Esophagus muscularis mucosa (tissue), 4 donors: ENCODE data around the gene PTPRN2. TPM values are rescaled to one million over a fixed set of nuclear protein-coding genes. Genes with fewer than 3 reads are reported as not detected.

Experiments used
- DNase-seq: peaks from one replicate; pipeline ENCODE4 v3.0.0-alpha.2; 2017; ENCODE audit errors: extremely low spot score
- H3K27ac ChIP-seq, 4 donors: fragments of 200-600 bp; sonication (generic); replicated peaks in 1 of 4; 1 replicate in 3 of 4; 2 replicates in 1 of 4; pipeline ENCODE4 v1.5.1; 2016 to 2019; ENCODE audit warnings: mild to moderate bottlenecking in 1 of 4
- H3K27me3 ChIP-seq, 4 donors: fragments of 200-600 bp; sonication (generic); one replicate each; pipeline versions ENCODE4 v1.5.1 to v1.6.0; 2016 to 2019
- H3K36me3 ChIP-seq, 4 donors: fragments of 200-600 bp; sonication (generic); one replicate each; pipeline ENCODE4 v1.5.1; 2016 to 2019
- H3K4me1 ChIP-seq, 4 donors: fragments of 200-600 bp; sonication (generic); one replicate each; pipeline ENCODE4 v1.5.1; 2016 to 2019
- H3K4me3 ChIP-seq, 4 donors: fragments of 200-600 bp; sonication (generic); 1 replicate in 2 of 4; 2 replicates in 2 of 4; pipeline ENCODE4 v1.5.1; 2016 to 2019; ENCODE audit warnings: mild to moderate bottlenecking in 4 of 4, moderate library complexity in 1 of 4
- H3K9me3 ChIP-seq, 4 donors: fragments of 200-600 bp; sonication (generic); 1 replicate in 3 of 4; 2 replicates in 1 of 4; pipeline ENCODE4 v1.5.1; 2016 to 2019
- CTCF ChIP-seq, 3 experiments: fragments of 200-600 bp in 2 of 3; fragments of 450-650 bp in 1 of 3; sonication (generic) in 2 of 3; IDR thresholded peaks; one replicate each; pipeline ENCODE4 v1.5.1; 2017 to 2019; ENCODE audit warnings: antibody characterized with exemption in 3 of 3, mild to moderate bottlenecking in 2 of 3, moderate library complexity in 1 of 3
- EP300 ChIP-seq: sonication (generic); formaldehyde crosslinking; IDR thresholded peaks from one replicate; pipeline ENCODE4 v1.6.1; 2017; ENCODE audit warnings: antibody characterized with exemption
- POLR2A ChIP-seq: fragments of 450-650 bp; IDR thresholded peaks from one replicate; pipeline ENCODE4 v1.6.1; 2017; ENCODE audit warnings: antibody characterized with exemption, moderate library complexity, mild to moderate bottlenecking, low read depth
- POLR2AphosphoS5 ChIP-seq, 2 donors: sonication (generic); formaldehyde crosslinking; IDR thresholded peaks; one replicate each; pipeline ENCODE4 v1.6.1; 2017; ENCODE audit warnings: antibody characterized with exemption in 2 of 2
- WGBS: methylation state at CpG from one replicate; pipeline ENCODE4 v1.1.5; 2018; 5-methylcytosine and 5-hydroxymethylcytosine counted together
- intact Hi-C: fragments of 100-400 bp; cut with DNase I; formaldehyde crosslinking; loops from one replicate; pipeline ENCODE4 v1.15.1; 2023
- total RNA-seq, 4 donors: library from RNA; depleted of rRNA; stranded (reverse); fragments of >200 nt; gene quantifications; one replicate each; pipeline versions ENCODE4 v1.1.0 to v1.2.1, GENCODE V29; 2016

PTPRN2 gene
- total RNA-seq, 4 donors from 2014 or later, result 2.1 to 3.1 (median 3.1) TPM

- Histone ChIP-seq H3K27ac (no peak overlapping the region), H3K4me1 (no peaks in the 10 kb centered on the region), H3K9me3 (no peaks in the 10 kb centered on the region), H3K4me3 (no peak overlapping the region), H3K36me3 (no peaks in the 10 kb centered on the region), H3K27me3 (peaks cover 0 to 41% (median 0%) of the 10 kb centered on the region in 4 donors)
- no peak for DNase-seq
- intact Hi-C loops, result no loop called here
- TF ChIP-seq POLR2A (no peak), EP300 (no peak), POLR2AphosphoS5 (IDR thresholded peaks at IDR 0.05) (no peak), CTCF (IDR thresholded peaks at IDR 0.05) (no peak)
- 50% methylated on average over 2 of the region's 9 CpGs for WGBS
Measured at GRCh38 chr7:157606140-157606539, 981.5 kb downstream of the PTPRN2 start.

- Histone ChIP-seq H3K4me1 (no peaks in the 10 kb centered on the region), H3K36me3 (no peaks in the 10 kb centered on the region), H3K9me3 (no peaks in the 10 kb centered on the region), H3K27ac (no peak overlapping the region), H3K4me3 (no peak overlapping the region), H3K27me3 (peaks cover 0 to 41% (median 0%) of the 10 kb centered on the region in 4 donors)
- intact Hi-C loops, result no loop called here
- 88% methylated on average over 3 of the region's 3 CpGs for WGBS
- TF ChIP-seq POLR2AphosphoS5 (IDR thresholded peaks at IDR 0.05) (no peak), POLR2A (no peak), EP300 (no peak), CTCF (IDR thresholded peaks at IDR 0.05) (no peak)
- no peak for DNase-seq
Measured at GRCh38 chr7:157605638-157606037, 982.0 kb downstream of the PTPRN2 start.

DNA sequence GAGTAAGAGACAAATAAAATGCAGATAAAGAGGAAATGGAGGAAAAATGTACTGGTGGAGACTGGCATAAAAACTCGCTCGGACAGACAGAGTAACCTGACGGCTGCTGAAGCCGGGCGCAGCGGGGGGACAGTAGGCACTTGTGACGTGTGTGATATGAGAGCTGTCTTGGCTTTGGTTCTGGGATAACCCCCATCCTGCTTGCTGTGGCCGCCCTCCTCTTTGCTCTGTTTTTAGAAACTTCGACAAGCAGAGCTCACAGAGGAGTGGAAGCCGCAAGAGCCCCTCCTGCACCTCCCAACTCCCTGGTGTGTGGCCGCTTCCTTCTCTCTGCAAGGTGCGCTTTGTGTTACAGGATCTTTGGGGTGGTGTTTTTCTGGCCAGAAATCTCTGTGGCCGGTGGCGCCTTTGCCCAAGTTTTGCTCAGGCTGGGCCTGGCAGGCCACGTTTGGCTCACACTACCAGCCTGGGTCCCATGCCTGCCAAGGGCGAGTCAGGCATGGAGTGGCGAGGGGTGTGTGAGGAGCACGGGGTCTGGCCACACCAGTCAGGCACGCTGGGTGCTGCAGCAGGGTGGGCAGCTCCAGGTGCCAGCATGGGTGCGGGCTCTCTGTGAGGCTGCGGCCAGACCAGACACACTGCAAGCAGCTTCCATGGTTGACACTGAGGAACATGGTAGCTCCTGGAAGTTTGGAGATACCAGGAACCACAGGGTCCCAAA lies 982.8 kb downstream of the PTPRN2 start:
- H3K36me3 ChIP-seq, result no peaks in the 10 kb centered on the region
- no peak overlapping the region for H3K4me3 ChIP-seq
- no peaks in the 10 kb centered on the region for H3K9me3 ChIP-seq
- no peaks in the 10 kb centered on the region for H3K4me1 ChIP-seq
- WGBS, result 90% methylated on average over 21 of the region's 21 CpGs
- no peak for DNase-seq
- H3K27me3 ChIP-seq, result peaks cover 0 to 41% (median 0%) of the 10 kb centered on the region in 4 donors
- H3K27ac ChIP-seq, result no peak overlapping the region
- TF ChIP-seq CTCF (IDR thresholded peaks at IDR 0.05) (no peak), EP300 (no peak), POLR2A (no peak), POLR2AphosphoS5 (IDR thresholded peaks at IDR 0.05) (no peak)
- intact Hi-C loops, result no loop called here

GRCh38 chr7:157603716-157604115 lies 983.9 kb downstream of the PTPRN2 start:
- no peak for TF ChIP-seq EP300
- no peak for TF ChIP-seq POLR2AphosphoS5 (IDR thresholded peaks at IDR 0.05)
- TF ChIP-seq CTCF (IDR thresholded peaks at IDR 0.05), result no peak
- TF ChIP-seq POLR2A, result no peak
- Histone ChIP-seq H3K27me3 (peaks cover 0 to 41% (median 0%) of the 10 kb centered on the region in 4 donors), H3K27ac (no peak overlapping the region), H3K4me3 (no peak overlapping the region), H3K4me1 (no peaks in the 10 kb centered on the region), H3K9me3 (no peaks in the 10 kb centered on the region), H3K36me3 (no peaks in the 10 kb centered on the region)
- WGBS, result 95% methylated on average over 14 of the region's 21 CpGs
- no peak for DNase-seq
- intact Hi-C loops, result no loop called here

DNA sequence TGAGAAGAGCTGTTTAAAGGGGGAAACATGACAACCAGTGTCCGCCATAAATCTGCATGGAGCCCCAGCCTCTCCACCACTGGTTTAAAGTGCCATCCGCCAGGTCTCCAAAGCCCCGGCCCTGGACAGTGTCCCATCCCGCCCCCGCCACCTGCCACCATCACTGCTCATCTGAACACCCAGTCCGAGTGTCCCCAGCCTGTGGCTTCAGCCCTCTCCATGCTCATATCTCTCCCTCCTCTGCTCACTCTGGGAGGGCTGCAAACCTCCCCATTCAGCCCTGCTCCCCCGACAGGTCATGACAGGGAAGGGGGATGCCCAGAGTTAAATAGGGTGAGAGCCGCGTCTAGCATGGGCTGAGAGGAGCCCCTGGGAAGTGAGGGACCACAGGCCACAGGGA lies 984.6 kb downstream of the PTPRN2 start:
- H3K36me3 ChIP-seq, result no peaks in the 10 kb centered on the region
- H3K27me3 ChIP-seq, result peaks cover 0 to 41% (median 0%) of the 10 kb centered on the region in 4 donors
- 93% methylated on average over 8 of the region's 9 CpGs for WGBS
- no peak overlapping the region for H3K4me3 ChIP-seq
- no peak for DNase-seq
- TF ChIP-seq POLR2A (no peak), CTCF (IDR thresholded peaks at IDR 0.05) (no peak), POLR2AphosphoS5 (IDR thresholded peaks at IDR 0.05) (no peak), EP300 (no peak)
- no peaks in the 10 kb centered on the region for H3K4me1 ChIP-seq
- intact Hi-C loops, result no loop called here
- H3K9me3 ChIP-seq, result no peaks in the 10 kb centered on the region
- H3K27ac ChIP-seq, result no peak overlapping the region
